ENCODE data around the gene NAPSA. TPM values are rescaled to one million over a fixed set of nuclear protein-coding genes. Genes with fewer than 3 reads are reported as not detected.

The NAPSA gene
- total and polyA plus RNA-seq, 2 donors (not counting 3 experiments of a cell fraction or from before 2014, with no cell fraction given): 0.19 TPM; not detected in 1

DNA sequence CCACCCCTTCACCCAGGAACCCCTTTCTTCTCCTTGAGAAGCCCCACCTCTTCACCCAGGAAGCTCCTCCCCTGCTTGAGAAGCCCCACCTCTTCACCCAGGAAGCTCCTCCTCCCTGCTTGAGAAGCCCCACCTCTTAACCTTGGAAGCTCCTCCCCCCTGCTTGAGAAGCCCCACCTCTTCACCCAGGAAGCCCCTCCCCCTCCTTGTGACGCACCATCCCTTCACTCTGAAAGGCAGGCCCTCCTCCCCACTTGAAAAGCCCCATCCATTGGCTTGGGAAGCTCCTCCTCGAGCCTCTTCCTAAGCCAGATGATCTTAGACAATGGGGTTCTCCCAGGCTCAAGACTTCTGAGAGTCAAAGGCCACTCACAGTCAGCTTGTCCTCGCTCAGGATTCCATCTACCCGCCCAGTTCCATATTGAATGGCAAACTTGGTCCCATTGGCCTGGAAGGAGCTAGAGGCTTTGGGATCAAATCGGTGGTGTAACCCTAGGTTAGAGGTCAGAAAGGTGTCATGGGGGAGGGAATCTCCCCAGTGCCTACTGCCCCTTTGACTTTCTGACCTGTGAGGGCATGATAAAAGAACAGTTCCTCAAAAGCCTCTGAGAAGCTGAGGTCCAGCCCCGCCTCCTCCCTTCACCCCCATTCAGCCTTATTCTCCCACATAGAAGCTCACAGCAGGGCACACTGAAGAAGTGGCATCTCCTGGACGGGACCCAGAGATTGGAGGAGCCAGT is 4.0 kb downstream of the NAPSA start:
- CTCF ChIA-PET: interaction anchor here (0.7 to 1.2 kb wide), 4 partner anchors 9 to 104 kb away, joined by 3 to 4 read pairs (median 4); no protein-coding TSS in a partner anchor

More for the DNA sequence above, 4.0 kb downstream of the NAPSA start:
- TF ChIP-seq POLR2AphosphoS5 (IDR thresholded peaks at IDR 0.05; ENCODE audit: insufficient read depth, low read depth, low read length) (no peak), JUN (IDR thresholded peaks at IDR 0.05; ENCODE audit: borderline replicate concordance, insufficient read depth, insufficient read length, low read depth) (no peak), FOS (IDR thresholded peaks at IDR 0.05; ENCODE audit: borderline replicate concordance, insufficient read depth, low read length) (no peak), MYC (IDR thresholded peaks at IDR 0.05; ENCODE audit: low read depth, low read length) (no peak)
- TF ChIP-seq, protein P1, sequence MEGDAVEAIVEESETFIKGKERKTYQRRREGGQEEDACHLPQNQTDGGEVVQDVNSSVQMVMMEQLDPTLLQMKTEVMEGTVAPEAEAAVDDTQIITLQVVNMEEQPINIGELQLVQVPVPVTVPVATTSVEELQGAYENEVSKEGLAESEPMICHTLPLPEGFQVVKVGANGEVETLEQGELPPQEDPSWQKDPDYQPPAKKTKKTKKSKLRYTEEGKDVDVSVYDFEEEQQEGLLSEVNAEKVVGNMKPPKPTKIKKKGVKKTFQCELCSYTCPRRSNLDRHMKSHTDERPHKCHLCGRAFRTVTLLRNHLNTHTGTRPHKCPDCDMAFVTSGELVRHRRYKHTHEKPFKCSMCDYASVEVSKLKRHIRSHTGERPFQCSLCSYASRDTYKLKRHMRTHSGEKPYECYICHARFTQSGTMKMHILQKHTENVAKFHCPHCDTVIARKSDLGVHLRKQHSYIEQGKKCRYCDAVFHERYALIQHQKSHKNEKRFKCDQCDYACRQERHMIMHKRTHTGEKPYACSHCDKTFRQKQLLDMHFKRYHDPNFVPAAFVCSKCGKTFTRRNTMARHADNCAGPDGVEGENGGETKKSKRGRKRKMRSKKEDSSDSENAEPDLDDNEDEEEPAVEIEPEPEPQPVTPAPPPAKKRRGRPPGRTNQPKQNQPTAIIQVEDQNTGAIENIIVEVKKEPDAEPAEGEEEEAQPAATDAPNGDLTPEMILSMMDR (IDR thresholded peaks at IDR 0.05; ENCODE audit: extremely low read depth in 1 of 2, insufficient read depth in 1 of 2, low read depth in 1 of 2, low read length in 2 of 2): no peak
- Histone ChIP-seq H2AFZ (ENCODE audit: low read depth, low read length) (no peak overlapping the region), H3K4me2 (ENCODE audit: insufficient read depth, low read length) (no peak overlapping the region), H3K9me1 (replicated peaks; ENCODE audit: control insufficient read depth, extremely low read depth, insufficient read depth, low read length) (no peaks in the 10 kb centered on the region), H4K20me1 (replicated peaks; ENCODE audit: control insufficient read depth, extremely low read depth, insufficient read depth, low read length) (no peaks in the 10 kb centered on the region), H3K27ac (ENCODE audit: insufficient read depth, low read depth, low read length) (no peak overlapping the region), H3K9ac (replicated peaks; ENCODE audit: extremely low read depth, insufficient read depth, low read length) (no peak overlapping the region), H3K36me3 (ENCODE audit: control insufficient read depth in 2 of 2, extremely low read depth in 1 of 2, insufficient read depth in 2 of 2, low read length in 2 of 2) (no peaks in the 10 kb centered on the region), H3K4me3 (replicated peaks in 1 of 3; ENCODE audit: insufficient read depth in 1 of 3, low read depth in 1 of 3, low read length in 3 of 3) (no peak overlapping the region), H3K27me3 (ENCODE audit: control insufficient read depth in 2 of 2, insufficient read depth in 2 of 2, low read length in 2 of 2) (no peaks in the 10 kb centered on the region), H3K79me2 (ENCODE audit: control insufficient read depth, insufficient read depth, low read length) (no peaks in the 10 kb centered on the region), H3K4me1 (ENCODE audit: control insufficient read depth, extremely low read depth, insufficient read depth, low read length) (peaks cover 7% of the 10 kb centered on the region), H3K9me3 (replicated peaks; ENCODE audit: control insufficient read depth, insufficient read depth, low read length) (no peaks in the 10 kb centered on the region)
- intact Hi-C loops (cut with micrococcal nuclease): no loop called here
- dilution Hi-C loops (cut with MboI; ENCODE audit: extremely low pct_ligation_motif_present, low sequenced_read_pairs): no loop called here
- POLR2A ChIA-PET: no interaction called here
- no TSS peak for BruUV-seq (replicated peaks)
- DNase-seq (ENCODE audit: low read depth, low spot score): no peak
- no peak for FAIRE-seq

Data from endothelial cell of umbilical vein (primary cell).